NT2/D1 (cell line): ENCODE measurements around the gene TRMT61A.

Experiments used
- SUZ12 ChIP-seq: IDR thresholded peaks from 2 replicates; pipeline ENCODE4 v1.6.1; 2011; ENCODE audit not compliant: insufficient read length, insufficient read depth; ENCODE audit errors: extremely low read depth
- YY1 ChIP-seq: IDR thresholded peaks from 2 replicates; pipeline ENCODE4 v1.6.1; 2011; ENCODE audit not compliant: insufficient read length, insufficient read depth
- ZNF274 ChIP-seq: IDR thresholded peaks from 2 replicates; pipeline ENCODE4 v1.6.1; 2011; ENCODE audit warnings: mild to moderate bottlenecking, low read depth, low read length

GRCh38 chr14:103574707-103575285 lies 45.8 kb downstream of the TRMT61A start:
- no peak for TF ChIP-seq YY1
- TF ChIP-seq ZNF274 = no peak
- TF ChIP-seq SUZ12 = no peak
